ENCODE measurements around the gene NDRG4.

Gene NDRG4

DNA sequence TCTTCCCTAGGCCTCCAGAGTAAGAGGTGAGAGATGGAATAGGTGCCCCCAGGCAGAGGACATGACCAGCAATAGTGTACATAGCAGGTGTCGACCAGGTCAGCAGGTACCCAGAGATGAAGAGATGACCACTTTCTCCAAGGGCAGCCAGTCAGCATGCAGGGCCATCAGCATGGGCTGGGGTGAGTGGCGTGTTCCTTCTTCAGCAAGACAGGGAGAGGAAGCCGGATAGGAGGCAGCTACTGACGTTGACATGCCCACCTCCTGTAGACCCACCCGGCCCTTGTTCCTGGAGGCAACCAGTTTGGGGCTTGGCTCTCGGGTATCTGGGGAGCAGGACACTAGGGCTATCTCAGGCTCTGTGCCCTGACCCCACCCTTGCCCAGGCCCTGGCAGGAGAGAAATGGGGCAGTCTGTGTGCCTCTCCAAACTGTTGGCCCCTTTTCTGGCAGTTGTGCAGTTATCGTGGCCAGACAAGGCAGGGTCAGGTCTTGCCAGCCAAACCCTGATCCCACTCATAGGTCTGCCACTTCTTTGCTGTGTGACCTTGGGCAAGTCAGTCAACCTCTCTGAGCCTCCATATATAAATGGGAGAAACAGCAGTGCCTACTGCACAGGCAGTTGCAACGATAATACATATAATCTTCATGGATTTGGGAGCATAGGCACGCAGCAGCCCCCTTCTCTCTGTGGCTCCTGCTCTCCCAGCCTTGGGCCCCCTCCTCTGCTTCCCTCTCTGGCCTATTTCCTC lies 1.4 kb upstream of the NDRG4 start:
- no peak overlapping the region for H3K27ac Mint-ChIP-seq
- H3K9me3 Mint-ChIP-seq = no peaks in the 10 kb centered on the region
- no peak for DNase-seq
- no peak overlapping the region for H3K4me3 Mint-ChIP-seq
- ATAC-seq = no peak
- peaks cover 63% of the 10 kb centered on the region for H3K4me1 Mint-ChIP-seq
- H3K27me3 Mint-ChIP-seq = peaks cover 44% of the 10 kb centered on the region

GRCh38 chr16:58499092-58499511 lies 841 bp upstream of the NDRG4 start:
- ATAC-seq = no peak
- H3K27ac Mint-ChIP-seq = no peak overlapping the region
- H3K4me3 Mint-ChIP-seq = no peak overlapping the region
- H3K4me1 Mint-ChIP-seq = peaks cover 63% of the 10 kb centered on the region
- H3K9me3 Mint-ChIP-seq = no peaks in the 10 kb centered on the region
- H3K27me3 Mint-ChIP-seq = peaks cover 41% of the 10 kb centered on the region
- DNase-seq = no peak

DNA sequence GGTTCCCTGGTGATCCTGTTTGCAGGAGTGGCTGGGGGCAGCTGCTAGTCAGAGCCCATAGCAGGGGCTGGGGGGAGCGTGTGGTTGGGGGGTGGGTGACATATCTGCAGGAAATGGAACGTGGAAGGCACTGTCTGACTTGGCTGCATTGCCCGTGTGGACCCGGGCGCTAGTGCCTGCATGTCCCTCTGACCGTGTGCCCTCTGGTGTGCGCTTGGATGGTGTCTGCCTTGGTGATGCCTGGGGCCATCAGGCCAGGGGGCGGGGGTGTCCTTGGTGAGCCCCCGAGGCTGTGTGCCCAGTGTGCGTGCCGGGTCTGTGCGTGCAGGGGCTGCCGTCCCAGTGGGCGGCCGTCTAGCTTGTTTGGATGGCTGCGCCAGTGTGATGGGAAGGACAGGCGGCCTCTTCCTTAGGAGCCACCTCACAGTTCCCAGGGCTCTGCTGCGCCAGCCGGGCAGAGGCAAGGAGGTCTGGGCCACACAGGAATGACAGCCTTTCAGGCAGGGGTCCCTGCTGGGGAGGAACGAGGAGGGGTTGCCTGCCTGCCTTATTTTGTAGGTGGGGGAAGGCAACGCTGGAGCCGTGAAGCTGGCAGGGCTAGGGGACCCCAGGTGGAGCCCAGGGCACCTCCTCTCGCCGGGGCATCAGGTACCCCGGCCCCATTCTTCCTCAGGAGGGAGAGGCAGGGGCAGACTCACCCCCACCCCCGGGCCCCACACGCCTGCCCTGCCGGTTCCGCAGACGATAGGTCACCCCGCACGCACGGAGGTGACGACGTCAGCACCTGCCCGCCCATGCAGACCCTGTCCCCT lies 693 bp downstream of the NDRG4 start:
- Mint-ChIP-seq H3K4me1 (peaks cover 50% of the 10 kb centered on the region), H3K4me3 (peak overlapping the region; percentile 79 to 90), H3K27ac (peak overlapping the region in 1 of 2 donors; percentile 90), H3K9me3 (no peaks in the 10 kb centered on the region), H3K27me3 (peaks cover 37% of the 10 kb centered on the region)
- peak; percentile 33 for ATAC-seq
- DNase-seq = no peak

- H3K4me3 Mint-ChIP-seq = peak overlapping the region; percentile 79 to 90
- H3K9me3 Mint-ChIP-seq = no peaks in the 10 kb centered on the region
- peaks cover 46% of the 10 kb centered on the region for H3K4me1 Mint-ChIP-seq
- peak; percentile 41 for ATAC-seq
- peak overlapping the region; percentile 67 to 90 for H3K27ac Mint-ChIP-seq
- H3K27me3 Mint-ChIP-seq = peaks cover 37% of the 10 kb centered on the region
- peak; percentile 21 to 32 for DNase-seq
These were observed 1.5 kb downstream of the NDRG4 start for GRCh38 chr16:58501242-58502131.

GRCh38 chr16:58502217-58502921 lies 2.4 kb downstream of the NDRG4 start:
- Mint-ChIP-seq H3K9me3 (no peaks in the 10 kb centered on the region), H3K27ac (no peak overlapping the region), H3K4me3 (no peak overlapping the region), H3K4me1 (peaks cover 37% of the 10 kb centered on the region), H3K27me3 (peaks cover 37% of the 10 kb centered on the region)
- DNase-seq (no peak), ATAC-seq (no peak)

GRCh38 chr16:58503166-58503862 lies 3.4 kb downstream of the NDRG4 start:
- ATAC-seq = no peak
- Mint-ChIP-seq H3K27ac (peak overlapping the region in 1 of 2 donors; percentile 78), H3K9me3 (no peaks in the 10 kb centered on the region), H3K27me3 (peaks cover 37% of the 10 kb centered on the region), H3K4me1 (peaks cover 28% of the 10 kb centered on the region), H3K4me3 (no peak overlapping the region)
- DNase-seq = no peak

- H3K9me3 Mint-ChIP-seq = no peaks in the 10 kb centered on the region
- no peak overlapping the region for H3K27ac Mint-ChIP-seq
- no peak overlapping the region for H3K4me3 Mint-ChIP-seq
- H3K27me3 Mint-ChIP-seq = peaks cover 37% of the 10 kb centered on the region
- ATAC-seq (no peak), DNase-seq (no peak)
- H3K4me1 Mint-ChIP-seq = peaks cover 28% of the 10 kb centered on the region
These were observed 4.1 kb downstream of the NDRG4 start for GRCh38 chr16:58503863-58504688.

GRCh38 chr16:58506241-58507194 lies 6.6 kb downstream of the NDRG4 start:
- no peak overlapping the region for H3K27ac Mint-ChIP-seq
- DNase-seq (peak in 1 of 2 donors; percentile 8), ATAC-seq (no peak)
- H3K4me3 Mint-ChIP-seq = no peak overlapping the region
- H3K9me3 Mint-ChIP-seq = no peaks in the 10 kb centered on the region
- H3K4me1 Mint-ChIP-seq = peaks cover 10% of the 10 kb centered on the region
- H3K27me3 Mint-ChIP-seq = peaks cover 20% of the 10 kb centered on the region

GRCh38 chr16:58507195-58507962 lies 7.4 kb downstream of the NDRG4 start:
- H3K9me3 Mint-ChIP-seq = no peaks in the 10 kb centered on the region
- no peak overlapping the region for H3K27ac Mint-ChIP-seq
- peaks cover 12% of the 10 kb centered on the region for H3K4me1 Mint-ChIP-seq
- H3K27me3 Mint-ChIP-seq = peaks cover 12% of the 10 kb centered on the region
- ATAC-seq = no peak
- DNase-seq = no peak
- H3K4me3 Mint-ChIP-seq = no peak overlapping the region

GRCh38 chr16:58507963-58508670 lies 8.2 kb downstream of the NDRG4 start:
- ATAC-seq (no peak), DNase-seq (no peak)
- Mint-ChIP-seq H3K4me3 (no peak overlapping the region), H3K27ac (no peak overlapping the region), H3K9me3 (no peaks in the 10 kb centered on the region), H3K4me1 (peaks cover 19% of the 10 kb centered on the region), H3K27me3 (peaks cover 5% of the 10 kb centered on the region)

- DNase-seq = no peak
- Mint-ChIP-seq H3K4me1 (peaks cover 25% of the 10 kb centered on the region), H3K4me3 (no peak overlapping the region), H3K9me3 (no peaks in the 10 kb centered on the region), H3K27me3 (no peaks in the 10 kb centered on the region), H3K27ac (no peak overlapping the region)
- no peak for ATAC-seq
These were observed 8.8 kb downstream of the NDRG4 start for GRCh38 chr16:58508671-58509251.

All from stimulated activated naive CD8-positive, alpha-beta T cell treated with anti-CD3 and anti-CD28 coated beads, Interleukin-15, amount 100 ng/mL, for 72 hours (primary cell).